ENCODE data around the gene SDSL.

The SDSL gene

GRCh38 chr12:113480336-113480971 lies 58.3 kb downstream of the SDSL start:
- DNase-seq (ENCODE audit: low read depth), result no peak

GRCh38 chr12:113482334-113482733 lies 60.2 kb downstream of the SDSL start:
- DNase-seq (ENCODE audit: low read depth), result no peak

- no peak for DNase-seq (ENCODE audit: low read depth)
Observed at GRCh38 chr12:113485330-113485729, 63.1 kb downstream of the SDSL start.

GRCh38 chr12:113486722-113487121 lies 64.5 kb downstream of the SDSL start:
- no peak for DNase-seq (ENCODE audit: low read depth)
